Measurements from ENCODE around the gene CD82.

DNA sequence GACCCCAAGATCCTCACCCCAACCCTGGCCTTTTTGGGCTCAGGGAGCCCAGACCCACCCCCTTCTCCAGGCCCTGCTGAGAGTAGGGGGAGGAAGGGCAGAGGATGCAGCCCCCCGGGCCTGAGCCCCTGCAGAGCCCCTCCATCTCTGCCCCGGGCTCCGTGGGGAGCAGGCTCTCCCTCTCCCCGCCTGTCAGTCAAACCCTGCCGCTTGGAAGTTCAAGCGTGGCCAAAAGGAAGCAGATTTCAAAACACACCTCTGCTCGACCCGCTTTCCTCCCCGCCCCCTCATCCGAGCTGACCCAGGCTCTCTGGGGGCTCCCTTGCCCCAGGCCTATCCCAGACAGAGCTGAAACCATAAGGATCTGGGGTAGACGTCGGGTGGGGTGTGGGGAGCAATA is 39.0 kb upstream of the CD82 start:
- TF ChIP-seq YY1 (IDR thresholded peaks at IDR 0.05; ENCODE audit: insufficient read depth, insufficient read length) = no peak
- TF ChIP-seq ZNF274 (IDR thresholded peaks at IDR 0.05; ENCODE audit: low read depth, low read length) = no peak
- no peak for TF ChIP-seq SUZ12 (IDR thresholded peaks at IDR 0.05; ENCODE audit: extremely low read depth, insufficient read depth, insufficient read length)

Measured in NT2/D1 (cell line).